Astrocyte (in vitro differentiated cells and primary cell): ENCODE data around the gene FBXW8.

Experiments used
- EZH2 ChIP-seq: IDR thresholded peaks from 2 replicates; pipeline ENCODE4 v1.6.1; 2012; ENCODE audit warnings: mild to moderate bottlenecking, low read length, inconsistent platforms; ENCODE audit not compliant: insufficient read depth
- TF ChIP-seq, protein P1 (sequence below): IDR thresholded peaks from 2 replicates; pipeline ENCODE4 v1.5.1; 2011; ENCODE audit warnings: low read depth, mild to moderate bottlenecking, inconsistent platforms, low read length, moderate library complexity; ENCODE audit not compliant: insufficient read depth

DNA sequence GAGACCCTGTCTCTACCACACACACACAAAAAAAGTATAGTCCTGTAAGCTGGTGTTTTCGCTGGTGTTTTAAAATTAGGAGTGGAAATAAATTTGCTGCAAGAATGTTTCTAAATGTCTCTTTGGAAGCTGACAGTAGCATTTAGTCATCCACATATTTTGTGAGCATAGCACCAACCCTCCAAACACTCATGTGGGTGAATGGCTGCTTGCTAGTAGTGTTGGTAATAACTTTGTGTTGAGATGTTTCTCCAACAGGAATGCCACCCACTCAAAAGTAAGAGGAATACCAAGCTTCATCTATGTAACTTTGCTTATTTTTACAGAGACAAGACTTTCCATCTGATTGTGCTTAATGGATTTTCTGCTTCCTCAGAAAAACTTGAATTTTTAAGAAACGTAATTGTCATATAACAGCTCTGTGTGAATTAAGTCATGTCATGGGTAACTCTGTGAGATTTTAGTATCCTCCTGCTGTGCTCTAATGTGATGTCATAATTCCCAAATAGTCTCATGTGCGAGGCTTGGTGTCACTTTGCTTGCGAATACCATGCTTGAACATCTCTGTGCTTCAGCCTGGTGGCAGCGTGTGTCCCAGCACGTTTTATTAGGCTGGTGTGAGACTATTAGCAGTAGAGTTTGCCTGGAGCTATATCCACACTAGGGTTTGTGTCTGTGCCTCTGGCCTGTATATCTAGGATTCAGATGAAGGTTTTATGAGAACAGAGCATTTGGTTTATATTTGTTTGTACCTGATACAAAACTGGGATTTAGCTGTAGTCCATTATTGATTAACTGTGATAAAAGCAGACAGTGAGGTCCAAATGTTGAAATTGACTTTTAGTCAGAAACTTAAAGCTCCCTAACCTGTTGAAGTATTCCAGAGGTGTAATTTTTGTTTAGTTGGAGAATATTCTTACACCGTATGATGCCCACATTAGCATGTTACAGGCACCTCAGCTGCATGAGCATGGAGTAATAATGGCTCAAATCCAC lies 80.5 kb downstream of the FBXW8 start:
- no peak for TF ChIP-seq EZH2
- TF ChIP-seq, protein P1, sequence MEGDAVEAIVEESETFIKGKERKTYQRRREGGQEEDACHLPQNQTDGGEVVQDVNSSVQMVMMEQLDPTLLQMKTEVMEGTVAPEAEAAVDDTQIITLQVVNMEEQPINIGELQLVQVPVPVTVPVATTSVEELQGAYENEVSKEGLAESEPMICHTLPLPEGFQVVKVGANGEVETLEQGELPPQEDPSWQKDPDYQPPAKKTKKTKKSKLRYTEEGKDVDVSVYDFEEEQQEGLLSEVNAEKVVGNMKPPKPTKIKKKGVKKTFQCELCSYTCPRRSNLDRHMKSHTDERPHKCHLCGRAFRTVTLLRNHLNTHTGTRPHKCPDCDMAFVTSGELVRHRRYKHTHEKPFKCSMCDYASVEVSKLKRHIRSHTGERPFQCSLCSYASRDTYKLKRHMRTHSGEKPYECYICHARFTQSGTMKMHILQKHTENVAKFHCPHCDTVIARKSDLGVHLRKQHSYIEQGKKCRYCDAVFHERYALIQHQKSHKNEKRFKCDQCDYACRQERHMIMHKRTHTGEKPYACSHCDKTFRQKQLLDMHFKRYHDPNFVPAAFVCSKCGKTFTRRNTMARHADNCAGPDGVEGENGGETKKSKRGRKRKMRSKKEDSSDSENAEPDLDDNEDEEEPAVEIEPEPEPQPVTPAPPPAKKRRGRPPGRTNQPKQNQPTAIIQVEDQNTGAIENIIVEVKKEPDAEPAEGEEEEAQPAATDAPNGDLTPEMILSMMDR = no peak
